ENCODE data around the gene ANKRD2. TPM values are rescaled to one million over a fixed set of nuclear protein-coding genes. Genes with fewer than 3 reads are reported as not detected.

The ANKRD2 gene
- total and polyA plus RNA-seq, 2 donors (not counting 3 experiments of a cell fraction or from before 2014, with no cell fraction given): 1.6 to 1.8 TPM

- Histone ChIP-seq H3K9ac (replicated peaks; ENCODE audit: extremely low read depth, insufficient read depth, low read length) (no peak overlapping the region), H3K27me3 (ENCODE audit: control insufficient read depth in 2 of 2, insufficient read depth in 2 of 2, low read length in 2 of 2) (no peaks in the 10 kb centered on the region), H3K4me3 (replicated peaks in 1 of 3; ENCODE audit: insufficient read depth in 1 of 3, low read depth in 1 of 3, low read length in 3 of 3) (no peak overlapping the region), H3K4me2 (ENCODE audit: insufficient read depth, low read length) (no peak overlapping the region), H3K4me1 (ENCODE audit: control insufficient read depth, extremely low read depth, insufficient read depth, low read length) (peaks cover 23% of the 10 kb centered on the region), H4K20me1 (replicated peaks; ENCODE audit: control insufficient read depth, extremely low read depth, insufficient read depth, low read length) (no peaks in the 10 kb centered on the region), H3K9me1 (replicated peaks; ENCODE audit: control insufficient read depth, extremely low read depth, insufficient read depth, low read length) (no peaks in the 10 kb centered on the region), H3K27ac (ENCODE audit: insufficient read depth, low read depth, low read length) (no peak overlapping the region), H3K36me3 (ENCODE audit: control insufficient read depth in 2 of 2, extremely low read depth in 1 of 2, insufficient read depth in 2 of 2, low read length in 2 of 2) (peaks cover 0 to 2% of the 10 kb centered on the region in 2 experiments), H3K9me3 (replicated peaks; ENCODE audit: control insufficient read depth, insufficient read depth, low read length) (no peaks in the 10 kb centered on the region), H3K79me2 (ENCODE audit: control insufficient read depth, insufficient read depth, low read length) (no peaks in the 10 kb centered on the region), H2AFZ (ENCODE audit: low read depth, low read length) (no peak overlapping the region)
- no TSS peak for BruUV-seq (replicated peaks)
- FAIRE-seq: no peak
- POLR2A ChIA-PET: no interaction called here
- intact Hi-C loops (cut with micrococcal nuclease): no loop called here
- DNase-seq (ENCODE audit: low read depth, low spot score): no peak
- CTCF ChIA-PET: no interaction called here
- TF ChIP-seq POLR2A (IDR thresholded peaks at IDR 0.05; ENCODE audit: low read depth, low read length) (no peak), CTCF (IDR thresholded peaks at IDR 0.05; ENCODE audit: extremely low read depth in 1 of 2, insufficient read depth in 1 of 2, low read depth in 1 of 2, low read length in 2 of 2) (no peak), GATA2 (IDR thresholded peaks at IDR 0.05; ENCODE audit: insufficient read depth, insufficient read length, low read depth, low read length) (no peak), JUN (IDR thresholded peaks at IDR 0.05; ENCODE audit: borderline replicate concordance, insufficient read depth, insufficient read length, low read depth) (no peak), EZH2 (IDR thresholded peaks at IDR 0.05; ENCODE audit: borderline replicate concordance, low read depth, low read length, severe bottlenecking) (no peak), MYC (IDR thresholded peaks at IDR 0.05; ENCODE audit: low read depth, low read length) (no peak), MAX (IDR thresholded peaks at IDR 0.05; ENCODE audit: insufficient read depth, insufficient read length) (no peak)
- dilution Hi-C loops (cut with MboI; ENCODE audit: extremely low pct_ligation_motif_present, low sequenced_read_pairs): no loop called here
These were observed 24.6 kb upstream of the ANKRD2 start for GRCh38 chr10:97547962-97548361.

Measured in endothelial cell of umbilical vein (primary cell).